IMR-90 (cell line): ENCODE results near the gene UNC79.

ENCODE experiments used
- BHLHE40 ChIP-seq: fragments of 150-350 bp; IDR thresholded peaks from 2 replicates; pipeline ENCODE4 v1.6.1; 2016; ENCODE audit warnings: mild to moderate bottlenecking, low read depth, low read length
- CEBPB ChIP-seq: IDR thresholded peaks from 2 replicates; pipeline ENCODE4 v1.6.1; 2012; ENCODE audit warnings: low read depth, low read length, improper control_type of control experiment
- RAD21 ChIP-seq: IDR thresholded peaks from 2 replicates; pipeline ENCODE4 v1.6.1; 2012; ENCODE audit warnings: low read length, improper control_type of control experiment

DNA sequence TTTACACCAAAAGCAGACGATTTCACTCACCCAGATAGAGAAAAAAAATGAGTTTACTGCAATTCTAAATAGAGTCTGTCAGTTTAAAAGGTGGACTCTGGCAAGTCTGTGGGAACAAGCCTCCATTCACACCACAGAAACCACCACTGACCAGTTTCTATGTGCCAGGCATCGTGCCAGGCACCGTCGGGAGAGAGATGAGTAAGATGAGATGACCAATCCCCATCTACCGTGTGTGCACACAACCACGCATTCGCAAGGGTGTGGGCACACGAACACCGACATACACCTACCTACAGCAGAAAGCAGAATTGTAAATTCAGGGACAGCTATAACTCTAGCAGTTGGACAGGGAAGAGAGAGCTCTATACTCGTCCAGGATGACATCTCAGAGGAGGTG, 299.3 kb downstream of the UNC79 start:
- TF ChIP-seq RAD21 (no peak), CEBPB (no peak), BHLHE40 (no peak)
